Measurements from ENCODE around the gene STT3B.

GRCh38 chr3:31589228-31589627 is 56.5 kb downstream of the STT3B start:
- no peak for TF ChIP-seq CTCF (IDR thresholded peaks at IDR 0.05)
- TF ChIP-seq POLR2A (IDR thresholded peaks at IDR 0.05): no peak
